Pancreas (tissue), 10 donors: ENCODE data around the gene MAML1. TPM values are rescaled to one million over a fixed set of nuclear protein-coding genes. Genes with fewer than 3 reads are reported as not detected.

Source experiments
- ATAC-seq, 4 donors: fragments of 200-7000 bp; cut with Tn5 transposase; one replicate each; pipeline versions ENCODE4 v1.8.0 to v1.9.1; 2020; ENCODE audit warnings: mild to moderate bottlenecking in 4 of 4, moderate library complexity in 4 of 4
- DNase-seq, 6 donors: peaks; one replicate each; pipeline ENCODE4 v3.0.0-alpha.2; 2020
- FAIRE-seq: peaks from 2 replicates; lab custom pipeline; 2012; peaks lifted over from hg19 to GRCh38; lab: Jason Lieb, UNC
- H3K27ac ChIP-seq, 4 donors: fragments of 200-600 bp; sonication (generic); 1 replicate in 3 of 4; 2 replicates in 1 of 4; pipeline versions ENCODE4 v1.5.0 to v1.8.0; 2020
- H3K27me3 ChIP-seq, 4 donors: fragments of 200-600 bp; one replicate each; pipeline ENCODE4 v1.8.0; 2021
- H3K36me3 ChIP-seq, 3 donors: fragments of 200-600 bp; sonication (generic) in 1 of 3; one replicate each; pipeline versions ENCODE4 v1.5.0 to v1.8.0; 2020 to 2021
- H3K4me1 ChIP-seq, 3 donors: fragments of 200-600 bp; one replicate each; pipeline ENCODE4 v1.8.0; 2021
- H3K4me3 ChIP-seq, 4 donors: fragments of 200-600 bp; sonication (generic) in 2 of 4; one replicate each; pipeline versions ENCODE4 v1.5.0 to v1.8.0; 2020 to 2021
- H3K9me3 ChIP-seq, 4 donors: fragments of 200-600 bp; one replicate each; pipeline ENCODE4 v1.8.0; 2021
- WGBS, 2 donors: extraction: QIAGEN DNeasy Blood & Tissue Kit; methylation state at CpG; one replicate each; pipeline ENCODE4 v1.1.7; 2013; 5-methylcytosine and 5-hydroxymethylcytosine counted together
- intact Hi-C, 3 donors: fragments of 100-400 bp; cut with DNase I; formaldehyde crosslinking; loops; one replicate each; pipeline versions ENCODE4 v1.11.1 to v1.14.2; 2022
- polyA plus RNA-seq, 2 donors: library from polyadenylated mRNA; stranded (reverse); fragments of 200-250 nt; gene quantifications; one replicate each; pipeline ENCODE4 v1.2.3, GENCODE V29; 2013
- total RNA-seq, 6 donors: library from RNA; stranded (reverse); fragmentation: NEBNext Ultra II Directional in 4 of 6; extraction: Animal tissue kit (Norgen Biotek cat#: 25700) in 4 of 6; gene quantifications; one replicate each; pipeline versions ENCODE4 v1.2.1 to v1.2.4, GENCODE V29; 2021 to 2023
- TF ChIP-seq, protein P1 (sequence below), 4 donors: fragments of 200-600 bp; sonication (generic) in 3 of 4; IDR thresholded peaks; one replicate each; pipeline versions ENCODE4 v1.5.0 to v1.8.0; 2021; ENCODE audit warnings: antibody characterized with exemption in 4 of 4
- donor health status: healthy with polysubstance abuse.
- donor health status: DM: no; HTN: no; CAD: no; lungs with moderate emphysema.
- donor health status: DM: no; HTN: no; CAD: no.
- donor health status: control.
- donor health status: control.
- donor health status: Bipolar disorder and iron deficiency.
- donor health status: DM: yes; HTN: yes; CAD: no.
- donor health status: DM: no; HTN: no; CAD: no.
- donor health status: DM: no; HTN: no; CAD: no.
- donor health status: DM: yes; HTN: yes; CAD: no.

Gene MAML1
- total and polyA plus RNA-seq, 8 donors: 7.1 to 18.0 (median 11.2) TPM

DNA sequence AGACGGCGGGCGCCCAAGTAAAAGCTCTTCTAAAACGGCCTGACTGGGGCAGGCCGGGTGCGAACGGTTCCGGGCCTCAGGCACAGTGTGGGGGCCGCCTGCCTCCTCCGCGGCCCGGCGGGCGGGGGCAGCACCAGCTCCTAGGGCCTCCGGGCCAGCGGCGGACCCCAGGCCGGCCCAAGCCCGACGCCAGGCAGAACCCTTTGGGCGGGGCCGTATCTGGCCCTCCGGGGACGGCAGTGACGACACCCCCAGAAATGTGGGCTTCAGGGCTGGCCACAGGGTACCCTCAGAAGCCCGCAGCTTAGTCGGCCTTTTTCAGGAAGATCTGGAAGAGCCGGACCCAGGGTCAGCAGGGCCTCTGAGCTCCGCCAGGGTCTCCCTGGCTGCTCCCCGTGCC is 65.1 kb downstream of the MAML1 start:
- intact Hi-C loops: loop anchor here in 1 of 3 donors (10.0 kb wide), 1 partner anchor 133 kb away; no protein-coding TSS in a partner anchor
- Histone ChIP-seq H3K36me3 (peaks cover 0 to 30% (median 8%) of the 10 kb centered on the region in 3 donors), H3K27ac (no peak overlapping the region), H3K4me3 (no peak overlapping the region), H3K27me3 (no peaks in the 10 kb centered on the region), H3K9me3 (no peaks in the 10 kb centered on the region), H3K4me1 (peaks cover 5 to 15% (median 6%) of the 10 kb centered on the region in 3 donors)
- DNase-seq (peak in 2 of 6 donors; percentile 47 to 70), ATAC-seq (no peak), FAIRE-seq (no peak)
- TF ChIP-seq, protein P1, sequence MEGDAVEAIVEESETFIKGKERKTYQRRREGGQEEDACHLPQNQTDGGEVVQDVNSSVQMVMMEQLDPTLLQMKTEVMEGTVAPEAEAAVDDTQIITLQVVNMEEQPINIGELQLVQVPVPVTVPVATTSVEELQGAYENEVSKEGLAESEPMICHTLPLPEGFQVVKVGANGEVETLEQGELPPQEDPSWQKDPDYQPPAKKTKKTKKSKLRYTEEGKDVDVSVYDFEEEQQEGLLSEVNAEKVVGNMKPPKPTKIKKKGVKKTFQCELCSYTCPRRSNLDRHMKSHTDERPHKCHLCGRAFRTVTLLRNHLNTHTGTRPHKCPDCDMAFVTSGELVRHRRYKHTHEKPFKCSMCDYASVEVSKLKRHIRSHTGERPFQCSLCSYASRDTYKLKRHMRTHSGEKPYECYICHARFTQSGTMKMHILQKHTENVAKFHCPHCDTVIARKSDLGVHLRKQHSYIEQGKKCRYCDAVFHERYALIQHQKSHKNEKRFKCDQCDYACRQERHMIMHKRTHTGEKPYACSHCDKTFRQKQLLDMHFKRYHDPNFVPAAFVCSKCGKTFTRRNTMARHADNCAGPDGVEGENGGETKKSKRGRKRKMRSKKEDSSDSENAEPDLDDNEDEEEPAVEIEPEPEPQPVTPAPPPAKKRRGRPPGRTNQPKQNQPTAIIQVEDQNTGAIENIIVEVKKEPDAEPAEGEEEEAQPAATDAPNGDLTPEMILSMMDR (IDR thresholded peaks at IDR 0.05): no peak
- 95% methylated on average over 29 to 30 of the region's 30 CpGs for WGBS, 2 donors

DNA sequence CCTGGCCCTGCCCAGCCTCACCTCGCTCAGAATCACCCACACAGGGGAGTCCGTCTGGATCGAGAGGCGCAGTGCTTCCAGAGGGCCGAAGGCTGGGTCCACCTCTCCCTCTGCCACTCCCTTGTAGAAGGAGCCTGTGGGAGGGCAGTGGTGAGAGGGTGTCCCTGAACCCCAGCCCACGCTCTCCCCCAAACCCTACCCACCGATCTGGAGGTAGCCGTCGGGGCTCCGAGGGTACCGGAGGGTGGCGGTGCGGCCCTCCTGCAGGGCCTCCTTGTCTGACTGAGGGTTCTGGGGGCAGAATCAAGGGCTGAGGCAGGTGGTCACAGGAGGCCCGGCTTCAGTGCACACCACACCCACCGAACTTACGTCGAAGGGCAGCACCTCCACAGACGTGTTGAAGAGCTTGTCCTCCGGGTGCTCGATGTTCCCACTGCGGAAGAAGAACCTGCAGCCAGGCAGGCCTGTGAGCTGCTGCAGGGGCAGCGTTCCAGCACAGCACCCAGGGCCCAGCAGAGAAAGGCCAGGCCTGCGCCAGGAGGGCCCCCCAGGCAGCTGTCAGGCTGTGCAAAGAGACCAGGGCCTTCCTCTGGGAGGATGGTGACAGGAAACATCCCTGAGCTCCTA is 65.6 kb downstream of the MAML1 start:
- H3K4me3 ChIP-seq: no peak overlapping the region
- intact Hi-C loops: loop anchor here in 1 of 3 donors (10.0 kb wide), 1 partner anchor 133 kb away; no protein-coding TSS in a partner anchor
- H3K36me3 ChIP-seq: peaks cover 0 to 30% (median 8%) of the 10 kb centered on the region in 3 donors
- ATAC-seq (no peak), DNase-seq (peak in 1 of 6 donors; percentile 78), FAIRE-seq (no peak)
- TF ChIP-seq, protein P1 (IDR thresholded peaks at IDR 0.05): no peak
- peaks cover 5 to 18% (median 6%) of the 10 kb centered on the region in 3 donors for H3K4me1 ChIP-seq
- 96 to 97% methylated on average over 20 to 23 of the region's 23 CpGs for WGBS, 2 donors
- no peaks in the 10 kb centered on the region for H3K9me3 ChIP-seq
- H3K27me3 ChIP-seq: no peaks in the 10 kb centered on the region
- no peak overlapping the region for H3K27ac ChIP-seq

GRCh38 chr5:179798771-179799643 is 66.4 kb downstream of the MAML1 start:
- peaks cover 5 to 20% (median 6%) of the 10 kb centered on the region in 3 donors for H3K4me1 ChIP-seq

DNA sequence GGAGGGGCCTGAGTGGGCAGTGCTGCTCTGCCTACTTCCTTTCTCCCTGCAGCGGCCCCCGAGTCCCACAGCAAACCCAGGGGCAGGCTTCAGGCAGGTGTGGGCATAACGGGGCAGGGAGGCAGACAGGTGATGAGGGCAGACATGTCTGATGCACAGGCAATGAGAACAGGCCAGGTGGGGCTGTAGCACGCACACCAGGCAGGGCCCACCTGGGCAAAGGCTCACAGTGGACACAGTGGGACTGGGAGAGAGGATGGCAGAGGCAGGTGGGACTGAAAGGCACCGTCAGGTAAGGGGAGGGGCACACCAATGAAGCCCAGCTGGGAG is 67.0 kb downstream of the MAML1 start:
- WGBS, 2 donors: 92 to 93% methylated on average over 5 of the region's 5 CpGs
- H3K4me1 ChIP-seq: peaks cover 3 to 24% (median 5%) of the 10 kb centered on the region in 3 donors
- no peak overlapping the region for H3K27ac ChIP-seq
- intact Hi-C loops: loop anchor here in 1 of 3 donors (10.0 kb wide), 1 partner anchor 135 kb away; no protein-coding TSS in a partner anchor
- no peaks in the 10 kb centered on the region for H3K27me3 ChIP-seq
- peak in 1 of 6 donors; percentile 72 for DNase-seq
- H3K4me3 ChIP-seq: no peak overlapping the region
- TF ChIP-seq, protein P1 (IDR thresholded peaks at IDR 0.05): no peak
- no peaks in the 10 kb centered on the region for H3K9me3 ChIP-seq
- no peak for ATAC-seq
- H3K36me3 ChIP-seq: peaks cover 0 to 30% (median 8%) of the 10 kb centered on the region in 3 donors
- no peak for FAIRE-seq

More at GRCh38 chr5:179798771-179799643, 66.4 kb downstream of the MAML1 start:
- H3K36me3 ChIP-seq: peaks cover 0 to 30% (median 8%) of the 10 kb centered on the region in 3 donors
- TF ChIP-seq, protein P1 (IDR thresholded peaks at IDR 0.05): no peak
- H3K4me3 ChIP-seq: no peak overlapping the region
- ATAC-seq: no peak
- FAIRE-seq: no peak
- no peaks in the 10 kb centered on the region for H3K27me3 ChIP-seq
- DNase-seq: peak in 1 of 6 donors; percentile 60
- intact Hi-C loops: loop anchor here in 1 of 3 donors (10.0 kb wide), 1 partner anchor 134 kb away; no protein-coding TSS in a partner anchor
- H3K27ac ChIP-seq: no peak overlapping the region
- H3K9me3 ChIP-seq: no peaks in the 10 kb centered on the region
- 95 to 96% methylated on average over 36 of the region's 36 CpGs for WGBS, 2 donors
